GM23248 (cell line): ENCODE results near the gene RMP24.

Experiments used
- DNase-seq: peaks from one replicate; pipeline ENCODE4 v3.0.0-alpha.2; 2015
- H2AFZ ChIP-seq: fragments of 200-600 bp; sonication (generic); 2 replicates; pipeline ENCODE4 v1.6.1; 2016; ENCODE audit warnings: antibody characterized with exemption
- H3F3A ChIP-seq: fragments of 200-600 bp; sonication (generic); 2 replicates; pipeline ENCODE4 v1.6.1; 2016; ENCODE audit warnings: mild to moderate bottlenecking, antibody characterized with exemption, mixed run types; ENCODE audit not compliant: insufficient read depth
- H3K27ac ChIP-seq: fragments of 200-600 bp; sonication (generic); 2 replicates; pipeline ENCODE4 v1.5.1; 2016; ENCODE audit warnings: mild to moderate bottlenecking
- H3K27me3 ChIP-seq: fragments of 200-600 bp; sonication (generic); replicated peaks from 2 replicates; pipeline ENCODE4 v1.6.1; 2016; ENCODE audit warnings: mild to moderate bottlenecking; ENCODE audit not compliant: insufficient read depth
- H3K36me3 ChIP-seq: fragments of 200-600 bp; sonication (generic); 2 replicates; pipeline ENCODE4 v1.6.1; 2016; ENCODE audit warnings: low read depth, mild to moderate bottlenecking
- H3K4me1 ChIP-seq: fragments of 200-600 bp; sonication (generic); 2 replicates; pipeline ENCODE4 v1.6.1; 2016; ENCODE audit warnings: mild to moderate bottlenecking; ENCODE audit not compliant: insufficient read depth
- H3K4me2 ChIP-seq: fragments of 200-600 bp; sonication (generic); one replicate; pipeline ENCODE4 v1.6.1; 2016; ENCODE audit warnings: mild to moderate bottlenecking; ENCODE audit not compliant: unreplicated experiment
- H3K4me3 ChIP-seq: fragments of 200-600 bp; sonication (generic); 2 replicates; pipeline ENCODE4 v1.5.1; 2016; ENCODE audit warnings: mild to moderate bottlenecking
- H3K79me2 ChIP-seq: fragments of 200-600 bp; sonication (generic); 2 replicates; pipeline ENCODE4 v1.6.1; 2016; ENCODE audit warnings: mild to moderate bottlenecking; ENCODE audit not compliant: insufficient read depth
- H3K9ac ChIP-seq: fragments of 200-600 bp; sonication (generic); 2 replicates; pipeline ENCODE4 v1.6.1; 2016; ENCODE audit warnings: mild to moderate bottlenecking
- H3K9me2 ChIP-seq: fragments of 200-600 bp; sonication (generic); 2 replicates; pipeline ENCODE4 v1.6.1; 2016; ENCODE audit warnings: mixed run types, mild to moderate bottlenecking, moderate library complexity; ENCODE audit not compliant: insufficient read depth
- H3K9me3 ChIP-seq: fragments of 200-600 bp; sonication (generic); one replicate; pipeline ENCODE4 v1.6.1; 2017; ENCODE audit warnings: low read depth
- H4K20me1 ChIP-seq: fragments of 200-600 bp; sonication (generic); 2 replicates; pipeline ENCODE4 v1.6.0; 2016; ENCODE audit not compliant: insufficient read depth
- EZH2 ChIP-seq: fragments of 200-600 bp; sonication (generic); IDR thresholded peaks from 2 replicates; pipeline ENCODE4 v1.6.1; 2018; ENCODE audit warnings: antibody characterized with exemption, mild to moderate bottlenecking; ENCODE audit not compliant: insufficient read depth, poor library complexity, severe bottlenecking
- EZH2phosphoT487 ChIP-seq: fragments of 200-600 bp; sonication (generic); IDR thresholded peaks from 2 replicates; pipeline ENCODE4 v1.6.1; 2018; ENCODE audit warnings: antibody characterized with exemption, moderate library complexity, mild to moderate bottlenecking, low read depth; ENCODE audit not compliant: insufficient read depth
- WGBS, 2 experiments: methylation state at CpG; one replicate each; pipeline ENCODE4 v1.1.6; 2015 to 2017; ENCODE audit warnings: low lambda C conversion rate in 2 of 2, low coverage in 1 of 2; ENCODE audit errors: missing lambda C conversion rate in 2 of 2; 5-methylcytosine and 5-hydroxymethylcytosine counted together
- in situ Hi-C: fragments of 300-500 bp; cut with MboI; formaldehyde crosslinking; loops from 2 replicates; pipeline ENCODE4 v1.15.0; 2020

Gene RMP24

DNA sequence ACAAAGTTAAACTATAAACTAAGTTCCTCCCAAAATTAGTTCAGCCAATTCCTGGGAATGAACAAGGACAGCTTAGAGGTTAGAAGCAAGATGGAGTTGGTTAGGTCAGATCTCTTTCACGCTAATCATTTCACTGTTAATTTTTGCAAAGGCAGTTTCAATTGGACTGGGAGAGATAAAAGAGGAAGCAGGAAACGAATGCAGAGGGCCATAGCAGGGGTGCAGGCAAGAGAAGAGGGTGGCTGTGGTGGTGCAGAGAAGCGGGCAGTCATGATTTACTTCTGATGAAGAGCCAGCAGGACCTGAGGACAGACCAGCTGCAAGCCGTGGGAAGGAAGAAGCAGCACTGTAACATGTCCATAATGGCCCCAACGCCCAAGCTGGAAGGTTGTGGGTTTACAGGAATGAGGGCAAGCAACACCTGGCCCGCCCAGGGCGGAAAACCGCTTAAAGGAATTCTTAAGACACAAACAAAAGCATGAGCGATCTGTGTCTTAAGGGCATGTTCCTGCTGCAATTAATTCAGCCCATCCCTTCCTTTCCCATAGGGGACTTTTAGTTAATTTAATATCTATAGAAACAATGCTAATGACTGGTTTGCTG is 4.1 kb upstream of the RMP24 start:
- 63 to 65% methylated on average over 9 of the region's 9 CpGs for WGBS, 2 experiments
- in situ Hi-C loops, result loop anchor here (25.0 kb wide), 1 partner anchor 731 kb away; the partner anchor contains the start of gene ZNF397

DNA sequence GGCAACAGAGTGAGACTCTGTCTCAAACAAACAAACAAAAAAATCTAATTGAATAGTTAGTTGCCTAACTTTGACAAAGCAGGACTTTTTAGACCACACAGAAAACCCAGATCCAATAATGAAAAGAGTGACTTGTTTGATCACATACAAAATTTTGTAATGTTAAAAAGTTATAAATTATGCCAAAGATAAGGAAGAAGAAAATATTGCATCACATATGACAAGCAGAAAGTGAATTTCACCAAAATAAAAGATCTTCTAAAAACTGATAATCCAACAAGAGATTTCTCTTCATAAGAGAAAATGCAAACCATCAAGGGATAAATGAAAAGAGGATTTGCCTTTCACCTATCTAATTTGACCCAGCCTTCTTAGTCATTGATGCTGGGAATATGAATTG is 2.8 kb upstream of the RMP24 start:
- Histone ChIP-seq H3K79me2 (peaks cover 22% of the 10 kb centered on the region), H3K9me3 (no peaks in the 10 kb centered on the region), H3K9ac (no peak overlapping the region), H3K27me3 (no peaks in the 10 kb centered on the region), H3F3A (peaks cover 8% of the 10 kb centered on the region; the same call in 1 of the 2 replicates), H4K20me1 (no peaks in the 10 kb centered on the region), H3K9me2 (no peaks in the 10 kb centered on the region), H3K4me3 (no peak overlapping the region), H3K27ac (no peak overlapping the region), H2AFZ (no peak overlapping the region), H3K4me1 (peaks cover 17% of the 10 kb centered on the region), H3K4me2 (no peak overlapping the region), H3K36me3 (0 out of 2 replicates have a peak, but pooled peaks cover 3% of the 10 kb centered on the region)
- peak; percentile 34 for DNase-seq
- in situ Hi-C loops, result loop anchor here (25.0 kb wide), 1 partner anchor 732 kb away; the partner anchor contains the start of gene ZNF397
- no peak for TF ChIP-seq EZH2
- no peak for TF ChIP-seq EZH2phosphoT487

More for the DNA sequence above, 4.1 kb upstream of the RMP24 start:
- Histone ChIP-seq H3K9me2 (no peaks in the 10 kb centered on the region), H3K9ac (no peak overlapping the region), H3K4me3 (no peak overlapping the region), H2AFZ (no peak overlapping the region), H3K4me2 (no peak overlapping the region), H3K27ac (no peak overlapping the region), H3K9me3 (no peaks in the 10 kb centered on the region), H3K27me3 (no peaks in the 10 kb centered on the region), H3K4me1 (peaks cover 6% of the 10 kb centered on the region; the same call in 1 of the 2 replicates), H3F3A (peaks cover 8% of the 10 kb centered on the region; the same call in 1 of the 2 replicates), H3K79me2 (peaks cover 9% of the 10 kb centered on the region), H4K20me1 (no peaks in the 10 kb centered on the region), H3K36me3 (no peaks in the 10 kb centered on the region)
- TF ChIP-seq EZH2, result no peak
- no peak for TF ChIP-seq EZH2phosphoT487
- DNase-seq, result no peak

DNA sequence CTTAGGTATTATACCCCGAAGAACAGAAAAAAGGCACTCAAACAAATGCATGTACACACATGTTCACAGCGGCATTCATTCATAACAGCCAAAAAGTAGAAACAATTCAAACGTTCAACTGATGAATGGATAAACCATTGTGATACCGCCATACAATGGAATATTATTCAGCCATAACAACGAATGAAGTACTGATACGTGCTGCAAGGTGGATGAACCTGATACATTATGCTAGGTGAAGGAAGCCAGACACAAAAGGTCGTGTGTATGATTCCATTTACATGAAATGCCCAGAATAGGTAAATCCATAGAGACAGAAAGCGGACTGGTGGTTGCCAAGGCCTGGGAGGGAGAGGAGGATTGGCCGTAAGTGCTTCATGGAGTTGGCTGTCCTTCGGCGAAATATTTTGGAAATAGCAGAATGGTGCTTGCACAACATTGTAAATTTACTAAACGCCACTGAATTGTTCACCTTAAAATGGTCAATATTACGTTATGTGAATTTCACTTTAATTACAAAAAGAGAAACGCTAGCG is 750 bp upstream of the RMP24 start:
- no peaks in the 10 kb centered on the region for H3K27me3 ChIP-seq
- no peaks in the 10 kb centered on the region for H3K9me2 ChIP-seq
- DNase-seq, result no peak
- peak overlapping the region; percentile 99 for H3K4me3 ChIP-seq
- H3K36me3 ChIP-seq, result peaks cover 18% of the 10 kb centered on the region
- H2AFZ ChIP-seq, result peak overlapping the region; percentile 97
- peaks cover 17% of the 10 kb centered on the region for H3K4me1 ChIP-seq
- H3K9me3 ChIP-seq, result no peaks in the 10 kb centered on the region
- peak overlapping the region; percentile 93 for H3K9ac ChIP-seq
- H3K4me2 ChIP-seq, result peak overlapping the region; percentile 75
- TF ChIP-seq EZH2 (no peak), EZH2phosphoT487 (no peak)
- in situ Hi-C loops, result loop anchor here (25.0 kb wide), 1 partner anchor 734 kb away; the partner anchor contains the start of gene ZNF397
- no peaks in the 10 kb centered on the region for H4K20me1 ChIP-seq
- peaks cover 8% of the 10 kb centered on the region; the same call in 1 of the 2 replicates for H3F3A ChIP-seq
- peak overlapping the region; percentile 66 for H3K27ac ChIP-seq
- 30 to 32% methylated on average over 15 of the region's 15 CpGs for WGBS, 2 experiments
- peaks cover 33% of the 10 kb centered on the region for H3K79me2 ChIP-seq

DNA sequence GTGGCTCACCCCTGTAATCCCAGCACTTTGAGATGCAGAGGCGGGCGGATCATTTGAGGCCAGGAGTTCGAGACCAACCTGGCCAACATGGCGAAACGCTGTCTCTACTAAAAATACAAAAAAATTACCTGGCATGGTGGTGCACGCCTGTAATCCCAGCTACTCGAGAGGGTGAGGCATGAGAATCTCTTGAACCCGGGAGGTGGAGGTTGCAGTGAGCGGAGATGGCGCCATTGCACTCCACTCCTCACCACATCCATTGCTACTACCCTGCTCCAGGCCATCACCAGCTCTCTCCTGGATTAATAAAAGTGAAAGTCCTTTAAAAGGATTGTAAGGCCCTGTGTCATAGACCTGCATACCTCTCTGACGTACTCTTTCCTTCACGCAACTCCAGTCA is 1.2 kb downstream of the RMP24 start:
- TF ChIP-seq EZH2 (no peak), EZH2phosphoT487 (no peak)
- peaks cover 8% of the 10 kb centered on the region; the same call in 1 of the 2 replicates for H3F3A ChIP-seq
- peak overlapping the region; percentile 99 for H3K4me3 ChIP-seq
- no peaks in the 10 kb centered on the region for H3K27me3 ChIP-seq
- peak overlapping the region; percentile 93 for H3K9ac ChIP-seq
- peaks cover 34% of the 10 kb centered on the region for H3K36me3 ChIP-seq
- no peaks in the 10 kb centered on the region for H3K9me3 ChIP-seq
- no peak overlapping the region for H3K27ac ChIP-seq
- H3K4me2 ChIP-seq, result peak overlapping the region; percentile 100
- no peak for DNase-seq
- H3K9me2 ChIP-seq, result no peaks in the 10 kb centered on the region
- H3K79me2 ChIP-seq, result peaks cover 33% of the 10 kb centered on the region
- H3K4me1 ChIP-seq, result peaks cover 17% of the 10 kb centered on the region
- H2AFZ ChIP-seq, result no peak overlapping the region
- H4K20me1 ChIP-seq, result no peaks in the 10 kb centered on the region
- in situ Hi-C loops, result loop anchor here (25.0 kb wide), 1 partner anchor 736 kb away; the partner anchor contains the start of gene ZNF397
- 88% methylated on average over 11 to 12 of the region's 12 CpGs for WGBS, 2 experiments
